Kidney (tissue), 14 donors: ENCODE data around the gene IQCM. TPM values are rescaled to one million over a fixed set of nuclear protein-coding genes. Genes with fewer than 3 reads are reported as not detected.

ENCODE experiments used
- DNase-seq, 5 donors: peaks; one replicate each; pipeline ENCODE4 v3.0.0-alpha.2; 2013 to 2020
- FAIRE-seq: peaks from 2 replicates; lab custom pipeline; 2012; peaks lifted over from hg19 to GRCh38; lab: Jason Lieb, UNC
- H3K27ac ChIP-seq, 2 donors: one replicate each; pipeline ENCODE4 v1.7.0; 2013; ENCODE audit warnings: low read depth in 2 of 2, low read length in 2 of 2, inconsistent platforms in 1 of 2
- H3K27me3 ChIP-seq: one replicate; pipeline ENCODE4 v1.7.1; 2013; ENCODE audit warnings: low read length, inconsistent platforms; ENCODE audit not compliant: control insufficient read depth, insufficient read depth
- H3K36me3 ChIP-seq, 3 donors: one replicate each; pipeline versions ENCODE4 v1.7.0 to v1.7.1; 2013; ENCODE audit warnings: low read length in 3 of 3, control low read depth in 1 of 3, inconsistent platforms in 1 of 3; ENCODE audit not compliant: insufficient read depth in 3 of 3, control insufficient read depth in 2 of 3
- H3K4me1 ChIP-seq, 3 donors: one replicate each; pipeline versions ENCODE4 v1.7.0 to v1.7.1; 2013; ENCODE audit warnings: low read length in 3 of 3, inconsistent platforms in 1 of 3, low read depth in 1 of 3; ENCODE audit not compliant: control insufficient read depth in 2 of 3, insufficient read depth in 2 of 3
- H3K4me3 ChIP-seq, 3 donors: one replicate each; pipeline versions ENCODE4 v1.7.0 to v1.8.1; 2013; ENCODE audit warnings: low read length in 3 of 3, control low read depth in 1 of 3, inconsistent platforms in 1 of 3
- H3K9ac ChIP-seq, 3 donors: one replicate each; pipeline versions ENCODE4 v1.7.0 to v1.7.1; 2013; ENCODE audit warnings: low read length in 3 of 3, control low read depth in 1 of 3, inconsistent platforms in 1 of 3
- H3K9me3 ChIP-seq, 3 donors: one replicate each; pipeline versions ENCODE4 v1.7.0 to v1.7.1; 2013; ENCODE audit warnings: low read length in 3 of 3, control low read depth in 1 of 3, inconsistent platforms in 1 of 3; ENCODE audit not compliant: control insufficient read depth in 2 of 3, insufficient read depth in 1 of 3
- intact Hi-C: fragments of 100-400 bp; cut with DNase I; formaldehyde crosslinking; loops from one replicate; pipeline ENCODE4 v1.11.1; 2022
- polyA plus RNA-seq: library from polyadenylated mRNA; stranded (reverse); fragments of 350-450 nt; fragmentation: Illumina TruSeq; extraction: RNeasy Lipid Tissue Mini Kit (QIAGEN cat#74804); gene quantifications from one replicate; pipeline ENCODE4 v1.2.3, GENCODE V29; 2014; ENCODE audit warnings: low read depth, low replicate concordance; ENCODE audit not compliant: insufficient read depth
- total RNA-seq: library from RNA; stranded (reverse); fragmentation: NEBNext Ultra II Directional; extraction: Animal tissue kit (Norgen Biotek cat#: 25700); gene quantifications from one replicate; pipeline ENCODE4 v1.2.1, GENCODE V29; 2021
- TF ChIP-seq, protein P1 (sequence below): IDR thresholded peaks from 3 replicates; pipeline ENCODE4 v1.5.1; 2012; ENCODE audit warnings: mild to moderate bottlenecking, moderate library complexity, borderline replicate concordance; ENCODE audit not compliant: insufficient read depth; ENCODE audit errors: extremely low read depth
- donor health status: control.
- donor health status: control.
- donor health status: control.
- donor health status: control.
- donor health status: control.
- donor health status: DM: yes; HTN: yes; CAD: no.
- donor health status: Normal renal cell carcinoma (clear cell type).

The IQCM gene
- total and polyA plus RNA-seq, 2 donors from 2014 or later: not detected

DNA sequence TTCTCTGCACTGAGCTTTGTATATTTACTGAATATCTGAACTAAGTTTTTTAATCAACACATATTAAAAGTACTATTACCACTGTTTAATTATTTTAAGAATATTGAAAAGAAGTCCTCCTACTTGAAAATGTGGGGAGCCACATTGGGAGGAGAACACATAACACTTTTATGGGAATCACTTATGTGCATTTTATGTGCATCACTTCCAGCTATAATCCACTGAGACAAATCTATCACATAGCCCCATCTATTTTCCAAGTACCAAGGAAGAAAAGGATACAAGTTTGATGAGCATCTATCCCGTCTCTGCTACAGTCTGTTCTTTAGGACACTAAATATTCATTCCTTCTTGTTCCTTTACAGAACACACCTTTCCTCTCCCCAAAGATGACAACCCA lies 87.2 kb downstream of the IQCM start:
- Histone ChIP-seq H3K27me3 (no peaks in the 10 kb centered on the region), H3K27ac (no peak overlapping the region), H3K4me1 (no peaks in the 10 kb centered on the region), H3K36me3 (no peaks in the 10 kb centered on the region), H3K4me3 (no peak overlapping the region), H3K9ac (no peak overlapping the region), H3K9me3 (no peaks in the 10 kb centered on the region)
- DNase-seq: no peak
- no peak for FAIRE-seq
- intact Hi-C loops: no loop called here
- TF ChIP-seq, protein P1, sequence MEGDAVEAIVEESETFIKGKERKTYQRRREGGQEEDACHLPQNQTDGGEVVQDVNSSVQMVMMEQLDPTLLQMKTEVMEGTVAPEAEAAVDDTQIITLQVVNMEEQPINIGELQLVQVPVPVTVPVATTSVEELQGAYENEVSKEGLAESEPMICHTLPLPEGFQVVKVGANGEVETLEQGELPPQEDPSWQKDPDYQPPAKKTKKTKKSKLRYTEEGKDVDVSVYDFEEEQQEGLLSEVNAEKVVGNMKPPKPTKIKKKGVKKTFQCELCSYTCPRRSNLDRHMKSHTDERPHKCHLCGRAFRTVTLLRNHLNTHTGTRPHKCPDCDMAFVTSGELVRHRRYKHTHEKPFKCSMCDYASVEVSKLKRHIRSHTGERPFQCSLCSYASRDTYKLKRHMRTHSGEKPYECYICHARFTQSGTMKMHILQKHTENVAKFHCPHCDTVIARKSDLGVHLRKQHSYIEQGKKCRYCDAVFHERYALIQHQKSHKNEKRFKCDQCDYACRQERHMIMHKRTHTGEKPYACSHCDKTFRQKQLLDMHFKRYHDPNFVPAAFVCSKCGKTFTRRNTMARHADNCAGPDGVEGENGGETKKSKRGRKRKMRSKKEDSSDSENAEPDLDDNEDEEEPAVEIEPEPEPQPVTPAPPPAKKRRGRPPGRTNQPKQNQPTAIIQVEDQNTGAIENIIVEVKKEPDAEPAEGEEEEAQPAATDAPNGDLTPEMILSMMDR: no peak

DNA sequence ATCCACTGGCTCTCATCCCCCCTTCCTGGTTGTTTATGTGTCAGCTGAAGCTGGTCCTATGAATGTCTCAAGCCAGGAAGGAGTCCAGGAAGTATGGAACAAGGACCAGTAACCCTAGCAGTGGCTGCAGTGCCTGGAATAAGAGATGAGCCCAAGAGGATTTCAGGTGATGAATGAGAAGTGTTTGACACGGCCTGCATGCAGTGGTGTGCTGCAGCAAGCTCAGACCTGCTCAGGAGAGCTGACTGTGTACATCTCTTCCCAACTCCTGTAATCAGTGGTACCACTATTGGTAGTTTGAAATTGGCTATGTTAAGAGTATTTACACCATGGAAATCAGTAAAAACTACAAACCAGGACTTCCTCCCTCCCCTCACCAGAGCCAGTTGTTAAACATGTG lies 88.0 kb downstream of the IQCM start:
- DNase-seq (no peak), FAIRE-seq (no peak)
- no peaks in the 10 kb centered on the region for H3K4me1 ChIP-seq
- TF ChIP-seq, protein P1: no peak
- H3K9ac ChIP-seq: no peak overlapping the region
- intact Hi-C loops: no loop called here
- H3K4me3 ChIP-seq: no peak overlapping the region
- H3K27ac ChIP-seq: no peak overlapping the region
- no peaks in the 10 kb centered on the region for H3K9me3 ChIP-seq
- no peaks in the 10 kb centered on the region for H3K27me3 ChIP-seq
- H3K36me3 ChIP-seq: no peaks in the 10 kb centered on the region

DNA sequence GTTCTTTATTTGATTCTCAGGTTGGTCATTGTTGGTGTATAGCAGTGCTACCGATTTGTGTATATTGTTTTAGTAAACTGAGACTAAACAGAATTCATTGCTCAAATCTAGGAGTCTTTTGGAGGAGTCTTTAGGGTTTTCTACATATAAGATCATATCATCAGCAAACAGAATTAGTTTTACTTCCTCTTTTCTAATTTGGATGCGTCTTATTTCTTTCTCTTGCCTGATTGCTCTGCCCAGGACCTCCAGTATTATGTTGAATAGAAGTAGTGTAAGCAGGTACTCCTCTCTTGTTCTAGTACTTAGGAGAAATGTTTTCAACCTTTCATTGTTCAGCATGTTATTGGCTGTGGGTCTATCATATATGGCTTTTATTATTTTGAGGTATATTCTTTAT lies 92.6 kb downstream of the IQCM start:
- FAIRE-seq (no peak), DNase-seq (no peak)
- intact Hi-C loops: loop anchor here (5.0 kb wide), 1 partner anchor 149 kb away; no protein-coding TSS in a partner anchor
- TF ChIP-seq, protein P1: no peak
- Histone ChIP-seq H3K9ac (no peak overlapping the region), H3K4me1 (no peaks in the 10 kb centered on the region), H3K36me3 (no peaks in the 10 kb centered on the region), H3K27me3 (no peaks in the 10 kb centered on the region), H3K27ac (no peak overlapping the region), H3K9me3 (no peaks in the 10 kb centered on the region), H3K4me3 (no peak overlapping the region)

DNA sequence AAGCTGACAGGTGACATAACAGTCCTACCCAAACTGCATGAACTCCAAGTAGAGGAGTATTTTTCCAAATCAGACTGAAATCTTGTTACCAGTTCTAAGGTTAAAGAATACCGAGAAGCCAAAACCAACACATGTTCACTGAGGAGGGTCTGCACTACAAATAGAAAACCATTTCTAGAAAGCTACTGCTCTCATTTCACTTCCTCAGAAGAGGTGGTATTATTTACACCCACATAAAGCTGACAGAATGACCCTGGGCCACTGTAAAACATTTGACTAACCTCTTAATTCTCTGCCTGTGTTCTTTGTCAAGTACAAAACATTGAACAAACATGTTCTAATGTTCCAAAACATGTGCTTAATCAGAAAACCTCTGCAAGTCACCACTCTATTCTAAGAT lies 95.8 kb downstream of the IQCM start:
- H3K36me3 ChIP-seq: no peaks in the 10 kb centered on the region
- H3K9me3 ChIP-seq: peaks cover 0 to 8% (median 0%) of the 10 kb centered on the region in 3 donors
- FAIRE-seq (no peak), DNase-seq (peak in 2 of 5 donors; percentile 10 to 44)
- H3K4me3 ChIP-seq: no peak overlapping the region
- TF ChIP-seq, protein P1: no peak
- H3K9ac ChIP-seq: no peak overlapping the region
- intact Hi-C loops: loop anchor here (5.0 kb wide), 1 partner anchor 152 kb away; no protein-coding TSS in a partner anchor
- H3K27ac ChIP-seq: no peak overlapping the region
- H3K27me3 ChIP-seq: no peaks in the 10 kb centered on the region
- no peaks in the 10 kb centered on the region for H3K4me1 ChIP-seq
